C1 segment of cervical spinal cord (tissue), 14 donors: ENCODE measurements around the gene IFT122.
A peak's percentile ranks its signal among the peaks of the same experiment; 100 is the strongest.
"Not testable (repeated sequence)": the region's sequence is repeated elsewhere in the genome, so short reads cannot be mapped to it uniquely, and the experiment has no call there.

ENCODE experiments used
- DNase-seq, 14 donors: peaks; one replicate each; lab custom pipeline; 2025; lab: John Stamatoyannopoulos, UW

Gene IFT122

DNA sequence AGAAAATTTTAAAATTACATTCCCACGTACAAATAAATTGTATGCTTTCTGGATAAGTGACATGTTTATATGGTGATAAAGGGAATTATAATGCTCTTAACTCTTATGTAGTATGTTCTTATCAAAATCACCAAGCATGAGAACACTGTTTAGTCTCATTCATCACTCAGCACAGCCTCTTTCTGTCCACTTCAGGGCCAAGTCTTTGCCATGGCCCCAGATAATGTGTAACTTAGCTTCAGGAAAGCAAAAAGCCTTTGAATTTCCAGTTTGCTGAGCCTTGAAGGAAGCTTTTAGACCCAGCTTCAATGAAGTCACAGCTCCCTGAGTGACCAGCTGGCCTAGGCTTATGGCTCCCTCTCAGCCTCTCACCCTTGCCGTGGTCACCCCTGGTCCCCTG is 57.9 kb downstream of the IFT122 start:
- DNase-seq: not testable (repeated sequence)

DNA sequence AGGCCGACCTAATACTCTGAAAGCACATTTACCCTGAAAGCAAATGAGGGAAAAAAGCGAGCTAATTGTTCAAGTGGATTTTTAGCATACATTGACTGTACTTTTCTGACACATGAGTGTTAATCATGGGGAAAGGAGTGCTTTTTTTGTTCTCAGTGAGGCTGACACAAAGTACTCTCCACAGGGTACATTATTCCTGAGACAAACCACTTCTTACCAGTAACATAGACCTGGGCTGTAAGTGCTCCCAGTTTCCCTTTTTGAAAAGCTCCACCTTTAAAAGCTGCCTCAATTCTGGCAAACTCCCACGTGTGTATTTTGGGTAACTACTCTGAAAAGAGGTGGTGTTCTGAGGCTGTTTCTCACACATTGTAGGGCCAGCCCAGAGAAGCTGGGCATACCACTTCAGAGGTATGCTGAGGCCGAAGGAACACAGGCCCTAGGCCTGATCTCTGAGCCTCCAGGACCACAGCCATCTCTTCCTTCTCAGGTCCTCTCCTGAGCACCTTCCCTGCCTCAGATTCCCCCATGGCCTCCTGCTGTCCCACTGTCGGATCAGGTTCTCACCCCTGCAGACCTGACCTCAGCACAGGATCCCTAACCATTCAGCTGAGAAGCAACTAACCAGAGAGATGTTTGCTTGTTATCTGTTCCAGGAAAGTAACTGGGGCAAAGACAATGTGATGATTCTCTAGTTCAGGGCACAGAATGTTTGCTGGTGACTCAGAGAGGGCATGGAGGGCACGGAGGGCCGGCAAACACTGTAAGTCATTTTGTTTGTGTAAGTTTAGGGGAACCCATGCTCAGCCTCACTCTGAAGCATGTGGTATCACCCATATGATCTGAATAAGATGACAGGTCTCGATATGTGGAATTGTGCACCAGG is 58.8 kb downstream of the IFT122 start:
- DNase-seq: not testable (repeated sequence)

DNA sequence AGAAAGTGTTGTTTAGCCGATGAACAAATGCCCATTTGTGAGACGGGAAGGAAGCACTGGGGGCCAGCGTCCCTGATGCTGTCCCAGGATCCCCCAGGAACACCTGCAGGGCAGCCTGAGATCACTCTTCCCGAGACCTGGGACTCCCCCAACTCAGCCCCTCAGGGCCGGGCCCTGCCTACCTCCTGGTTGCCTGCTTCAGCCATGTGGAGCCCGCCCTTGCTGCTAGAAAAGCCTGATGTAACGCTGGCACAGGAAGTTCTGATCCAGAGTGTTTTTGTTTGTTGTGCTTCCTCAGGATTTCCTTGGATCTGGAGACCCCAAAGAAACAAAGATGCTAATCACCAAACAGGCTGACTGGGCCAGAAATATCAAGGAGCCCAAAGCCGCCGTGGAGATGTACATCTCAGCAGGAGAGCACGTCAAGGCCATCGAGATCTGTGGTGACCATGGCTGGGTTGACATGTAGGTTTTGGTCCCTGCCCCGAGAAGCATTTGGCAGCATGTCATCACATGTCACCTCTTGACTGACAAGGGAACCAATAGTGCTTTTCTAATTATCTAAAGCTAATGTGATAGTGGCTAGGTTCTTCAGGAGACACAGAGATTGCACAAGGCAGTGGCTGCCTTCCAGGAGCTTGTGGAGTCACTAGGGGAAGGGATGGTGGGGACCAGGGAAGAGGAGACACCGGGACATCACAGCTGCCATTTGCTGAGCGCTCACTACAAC is 59.7 kb downstream of the IFT122 start:
- DNase-seq: not testable (repeated sequence)

DNA sequence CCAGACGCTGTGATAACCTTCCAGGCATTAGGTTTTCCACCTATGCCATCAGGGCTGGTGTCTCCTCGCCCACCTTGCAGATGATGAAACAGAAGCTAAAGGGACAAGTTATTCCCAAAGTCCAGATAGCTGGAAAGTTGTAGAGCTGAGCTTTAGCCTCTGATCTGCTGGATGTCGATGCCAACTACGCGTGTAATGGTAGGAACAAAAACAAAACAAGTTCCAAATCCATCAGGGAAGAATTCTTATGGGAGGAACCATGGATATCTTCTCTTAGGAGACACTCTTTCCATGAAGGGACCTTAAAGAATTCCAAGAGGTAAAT is 60.3 kb downstream of the IFT122 start:
- no peak for DNase-seq

DNA sequence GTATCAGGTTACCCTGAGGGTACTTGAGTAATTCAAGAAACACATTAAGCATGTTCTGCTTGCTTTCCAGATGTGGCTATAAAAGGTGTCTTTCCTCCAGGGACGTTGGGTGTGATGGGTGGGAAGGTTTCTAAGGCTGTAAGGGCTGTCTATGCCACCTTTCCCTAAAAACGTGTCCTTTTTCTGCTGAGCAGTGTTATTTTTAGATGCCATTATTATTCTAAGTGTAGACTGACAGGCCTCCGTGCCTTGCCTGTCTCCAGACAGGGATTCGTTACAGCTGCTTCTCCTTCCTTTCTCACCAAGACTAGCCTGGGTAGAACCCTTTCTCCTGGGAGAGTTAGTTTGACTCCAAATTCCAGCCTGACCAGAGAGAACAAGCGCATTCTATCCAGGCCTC is 61.6 kb downstream of the IFT122 start:
- DNase-seq: no peak

DNA sequence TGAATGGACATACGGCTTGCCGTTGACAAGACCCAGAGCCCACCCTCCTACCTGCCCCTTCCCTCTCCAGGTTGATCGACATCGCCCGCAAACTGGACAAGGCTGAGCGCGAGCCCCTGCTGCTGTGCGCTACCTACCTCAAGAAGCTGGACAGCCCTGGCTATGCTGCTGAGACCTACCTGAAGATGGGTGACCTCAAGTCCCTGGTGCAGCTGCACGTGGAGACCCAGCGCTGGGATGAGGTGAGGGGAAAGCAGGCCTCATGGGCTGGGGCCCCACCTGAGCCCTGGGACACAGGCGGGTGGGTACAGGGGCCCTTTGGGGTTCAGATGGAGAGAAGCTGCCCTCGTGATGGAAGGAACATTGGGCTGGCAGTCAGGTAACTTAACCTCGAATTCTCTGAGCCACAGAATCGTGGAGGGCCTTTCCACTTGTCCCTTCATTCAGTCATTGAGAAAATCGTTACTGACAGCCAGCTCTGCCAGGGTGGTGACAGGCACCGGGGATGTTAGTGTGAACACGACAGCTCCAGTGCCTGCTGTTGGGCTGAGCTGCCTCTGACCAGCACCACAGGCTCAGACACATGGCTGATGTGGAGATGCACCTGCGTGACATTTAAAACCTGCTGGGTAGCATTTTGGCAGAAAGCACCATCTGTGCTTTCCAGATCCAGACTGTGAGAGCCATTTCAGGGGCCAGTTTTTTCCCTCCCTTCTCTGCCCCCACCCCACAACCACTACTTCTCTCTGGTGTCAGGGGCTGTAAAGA is 62.8 kb downstream of the IFT122 start:
- peak in 1 of 14 donors; percentile 20 for DNase-seq

DNA sequence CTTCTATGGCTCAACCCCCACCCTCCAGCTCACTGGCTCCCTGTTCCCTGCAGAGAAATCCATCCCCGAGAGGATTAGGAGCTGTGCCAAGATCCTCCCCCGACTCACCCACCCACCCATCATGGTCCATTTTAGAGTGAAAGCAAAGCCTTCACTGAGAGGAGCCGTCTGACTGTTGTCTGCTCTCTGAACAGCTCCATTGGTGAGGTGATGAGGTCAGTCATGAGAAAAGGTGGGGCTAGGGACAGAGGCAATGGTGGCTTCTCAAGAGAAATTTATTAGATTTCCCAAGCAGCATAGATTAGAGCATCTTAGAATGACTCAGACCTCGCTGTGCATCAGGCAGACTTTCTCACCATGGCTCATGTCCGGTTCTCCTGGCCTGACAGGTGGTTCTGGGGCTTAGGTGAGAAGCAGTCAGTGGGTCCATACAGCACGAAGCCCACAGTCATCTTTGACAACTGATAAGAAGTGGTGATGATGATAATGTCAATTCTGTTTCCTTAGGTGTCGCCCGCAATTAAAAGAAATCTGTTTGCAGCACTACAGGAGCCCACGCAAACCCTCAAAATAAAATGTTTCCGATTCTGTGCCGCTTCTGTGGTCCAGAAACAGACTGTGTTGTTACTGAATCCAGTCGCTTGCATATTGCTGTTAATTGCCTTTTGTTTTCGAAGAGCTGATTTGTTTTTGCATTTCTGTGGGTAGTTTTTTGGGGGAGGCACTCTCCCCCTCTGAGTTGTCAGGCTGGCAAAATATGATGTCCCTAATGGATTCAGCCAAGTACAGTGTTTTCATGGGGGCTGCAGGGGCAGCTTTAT is 63.7 kb downstream of the IFT122 start:
- DNase-seq: no peak

DNA sequence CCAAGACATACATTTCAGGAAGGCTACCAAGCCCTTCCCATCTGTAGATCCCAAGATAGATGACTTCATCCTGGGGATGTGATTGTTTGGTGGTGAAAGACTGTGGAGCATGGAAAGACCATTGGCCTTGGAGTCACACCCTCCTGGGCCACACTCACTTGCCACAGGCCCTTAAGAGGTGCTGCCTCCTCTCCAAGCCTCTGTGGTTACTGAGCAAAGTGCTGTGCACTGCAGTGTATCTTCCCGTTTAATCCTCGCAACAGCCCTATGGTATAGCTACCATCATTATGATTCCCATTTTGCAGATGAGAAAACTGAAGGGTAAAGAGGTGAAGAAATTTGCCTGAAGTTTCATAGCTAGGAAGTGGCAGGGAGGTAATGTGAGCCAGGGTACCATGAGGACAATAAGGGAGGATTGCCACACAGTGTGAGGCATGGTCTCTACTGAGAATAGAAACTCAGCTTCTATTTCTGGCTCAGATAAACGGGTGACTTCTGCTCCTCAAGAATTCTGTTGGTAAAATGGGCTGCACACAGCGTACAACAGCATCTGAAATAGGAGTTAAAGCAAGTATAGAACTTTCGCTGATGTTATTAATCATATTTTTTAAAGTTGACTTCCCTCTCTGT is 64.6 kb downstream of the IFT122 start:
- no peak for DNase-seq

DNA sequence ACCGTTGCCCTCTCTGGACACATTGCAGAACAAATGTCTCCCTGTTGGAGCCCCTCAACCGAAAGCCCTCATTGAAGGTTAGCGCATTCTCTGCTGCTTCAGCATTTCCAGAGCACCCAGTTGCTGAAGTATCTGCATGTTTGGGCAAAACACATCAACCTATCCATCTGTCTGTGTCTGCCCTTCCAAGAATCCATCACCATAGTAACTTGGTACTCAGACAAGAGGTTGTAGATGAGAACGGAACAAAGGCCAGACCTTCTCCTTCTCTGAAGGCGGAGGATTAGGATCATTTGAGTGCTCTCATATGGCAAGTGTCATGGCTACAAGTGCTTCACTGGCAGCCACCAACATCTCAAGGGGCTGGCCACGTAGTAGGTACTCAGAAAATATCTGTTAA is 65.3 kb downstream of the IFT122 start:
- DNase-seq: peak in 1 of 14 donors; percentile 81

DNA sequence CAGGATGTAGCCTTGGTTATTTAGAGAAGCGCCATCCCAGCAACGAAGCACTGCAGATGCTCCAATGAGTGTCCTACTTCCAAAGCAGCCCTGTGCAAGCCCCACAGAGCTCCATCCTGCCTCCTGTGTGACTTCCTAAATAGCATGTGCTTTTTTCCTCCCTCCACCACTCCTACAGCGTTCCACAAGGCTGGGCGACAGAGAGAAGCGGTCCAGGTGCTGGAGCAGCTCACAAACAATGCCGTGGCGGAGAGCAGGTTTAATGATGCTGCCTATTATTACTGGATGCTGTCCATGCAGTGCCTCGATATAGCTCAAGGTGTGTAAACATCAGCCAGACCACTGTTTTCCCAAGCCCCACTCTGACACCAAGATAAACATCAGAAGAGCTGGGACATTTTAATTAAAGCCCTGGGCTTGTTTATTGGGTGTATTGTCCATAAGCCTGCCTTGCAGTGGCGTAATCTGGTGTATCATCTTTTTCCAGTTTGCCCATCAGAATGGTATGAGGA is 66.3 kb downstream of the IFT122 start:
- DNase-seq: no peak

DNA sequence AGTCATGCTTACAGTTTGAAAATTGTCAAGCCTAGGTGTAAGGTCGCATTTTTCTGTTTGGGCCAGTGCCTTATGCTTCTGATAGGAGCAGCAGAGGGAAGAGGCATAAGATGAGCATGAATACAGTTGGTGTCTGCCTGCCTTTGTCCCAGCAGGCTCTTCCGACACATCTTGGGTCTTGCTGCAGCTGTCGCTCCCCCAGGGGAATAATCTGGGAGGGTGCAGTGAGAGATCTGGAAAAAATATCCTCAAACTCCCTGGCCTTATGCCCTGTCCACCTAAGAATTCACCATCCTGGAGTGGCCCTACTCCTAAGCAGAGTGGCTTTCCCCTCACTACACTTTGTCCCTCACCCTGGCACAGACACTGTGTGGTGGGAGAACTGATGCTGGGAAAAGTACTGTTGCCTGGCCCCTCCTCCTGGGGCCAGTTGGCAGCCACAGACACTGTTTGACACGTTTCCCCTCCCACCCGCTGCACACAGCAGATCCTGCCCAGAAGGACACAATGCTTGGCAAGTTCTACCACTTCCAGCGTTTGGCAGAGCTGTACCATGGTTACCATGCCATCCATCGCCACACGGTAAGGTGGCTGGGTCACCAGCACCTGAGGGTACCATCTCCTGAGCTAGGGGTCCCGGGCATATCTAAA is 67.3 kb downstream of the IFT122 start:
- DNase-seq: peak in 12 of 14 donors; percentile 7 to 80 (median 30)

DNA sequence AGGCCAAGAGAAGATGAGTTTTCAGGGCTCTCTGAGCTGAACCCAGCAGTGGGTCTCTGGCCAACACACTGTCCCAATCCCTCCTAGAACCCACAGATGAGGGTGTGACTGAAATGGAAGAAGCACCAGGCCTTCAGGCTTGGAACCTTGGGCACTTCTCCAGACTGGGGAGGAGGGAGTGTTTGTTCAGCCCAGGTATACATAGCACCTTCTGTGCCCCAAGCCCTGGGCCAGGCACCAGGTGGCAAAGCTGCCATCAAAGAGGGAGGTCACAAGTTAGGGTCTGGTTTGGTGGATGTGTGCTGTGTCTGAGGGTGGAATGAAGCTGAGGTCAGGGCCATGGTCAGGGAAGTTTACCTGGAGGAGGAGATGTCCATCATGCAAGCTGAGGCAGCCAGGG is 72.6 kb downstream of the IFT122 start:
- DNase-seq: no peak

DNA sequence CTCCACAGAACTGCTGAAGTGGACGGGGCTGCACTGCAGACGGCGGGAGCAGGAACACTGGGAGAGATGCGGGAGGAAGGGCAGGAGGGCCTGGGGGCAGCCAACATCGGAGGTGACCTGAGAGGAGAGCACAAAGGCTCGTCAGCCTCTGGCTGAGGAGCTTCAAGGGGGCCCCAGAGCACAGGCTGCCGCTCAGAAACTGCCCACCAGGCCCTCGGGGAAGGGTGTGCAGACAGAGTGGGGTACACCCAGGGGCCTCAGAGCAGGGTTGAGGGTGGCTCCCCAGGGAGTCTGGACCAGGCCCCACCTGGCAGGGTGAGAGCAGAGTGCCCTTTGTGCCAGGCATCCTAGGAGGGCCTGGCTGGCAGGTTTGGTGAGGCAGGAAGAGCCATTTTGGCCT is 73.7 kb downstream of the IFT122 start:
- no peak for DNase-seq

DNA sequence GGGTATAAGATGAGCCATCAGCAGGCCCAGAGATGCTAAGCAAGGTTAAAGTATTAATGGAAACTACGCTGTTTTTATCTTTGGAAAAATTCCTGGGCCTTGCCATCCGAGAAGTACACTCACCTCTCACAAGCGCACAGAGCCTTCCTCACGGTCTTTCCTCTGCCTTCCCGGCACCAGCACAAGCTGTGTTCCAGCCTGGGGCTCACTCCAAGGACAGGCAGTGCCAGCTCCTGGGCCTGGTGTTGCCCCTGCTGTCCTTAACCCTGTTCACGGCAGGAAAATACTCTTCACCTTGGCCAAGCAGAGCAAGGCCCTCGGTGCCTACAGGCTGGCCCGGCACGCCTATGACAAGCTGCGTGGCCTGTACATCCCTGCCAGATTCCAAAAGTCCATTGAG is 74.1 kb downstream of the IFT122 start:
- DNase-seq: peak in 2 of 14 donors; percentile 38 to 42

DNA sequence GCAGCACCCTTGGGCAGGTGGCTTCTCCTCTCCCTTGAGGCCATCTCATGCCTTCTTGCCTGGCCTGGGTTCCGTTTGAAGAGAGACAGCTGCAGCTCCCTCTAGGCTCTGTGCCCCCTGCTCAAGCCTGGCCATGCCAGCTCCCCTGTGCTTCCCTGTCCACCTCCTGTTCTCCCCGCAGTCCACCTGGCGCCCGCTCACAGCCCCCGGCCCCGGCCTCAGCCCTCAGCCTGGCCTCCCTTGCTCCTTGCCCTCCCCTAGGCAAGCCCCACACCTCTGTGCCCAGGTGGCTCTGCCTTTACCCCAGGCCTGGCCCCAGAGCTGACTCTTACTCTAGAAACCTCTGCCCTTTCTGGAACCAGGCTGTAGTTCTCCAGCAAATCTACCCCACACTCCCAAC is 74.5 kb downstream of the IFT122 start:
- DNase-seq: no peak

DNA sequence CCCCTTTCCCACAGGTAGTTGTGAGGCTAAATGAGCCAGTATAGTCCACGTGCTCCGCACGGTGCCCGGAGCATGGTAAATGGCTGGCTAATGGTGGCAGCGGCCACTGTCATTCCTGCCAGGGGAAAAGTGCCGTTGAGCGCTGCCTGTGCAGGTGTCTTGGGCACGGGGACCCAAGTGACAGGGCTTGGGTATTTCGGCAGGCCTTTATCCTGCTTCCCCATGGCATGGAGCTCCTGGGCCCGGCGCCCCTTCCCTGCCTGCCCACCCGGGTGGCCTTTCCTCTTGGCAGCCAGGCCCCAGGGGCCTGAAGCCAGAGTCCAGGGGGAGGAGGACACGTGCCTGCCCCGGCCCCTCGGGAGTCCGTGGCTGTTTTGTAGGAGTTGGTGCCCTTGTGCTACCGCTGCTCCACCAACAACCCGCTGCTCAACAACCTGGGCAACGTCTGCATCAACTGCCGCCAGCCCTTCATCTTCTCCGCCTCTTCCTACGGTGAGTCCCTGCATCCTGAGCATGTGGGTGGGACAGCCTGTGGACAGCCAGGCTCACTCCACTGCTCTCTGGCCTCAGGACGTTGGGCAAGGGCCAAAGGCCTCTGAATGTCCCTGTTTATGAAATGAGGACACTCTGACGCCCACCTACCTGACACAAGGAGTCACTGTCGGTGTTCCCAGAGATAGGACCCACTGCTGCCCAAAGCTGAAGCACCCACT is 75.2 kb downstream of the IFT122 start:
- not testable (repeated sequence) for DNase-seq

DNA sequence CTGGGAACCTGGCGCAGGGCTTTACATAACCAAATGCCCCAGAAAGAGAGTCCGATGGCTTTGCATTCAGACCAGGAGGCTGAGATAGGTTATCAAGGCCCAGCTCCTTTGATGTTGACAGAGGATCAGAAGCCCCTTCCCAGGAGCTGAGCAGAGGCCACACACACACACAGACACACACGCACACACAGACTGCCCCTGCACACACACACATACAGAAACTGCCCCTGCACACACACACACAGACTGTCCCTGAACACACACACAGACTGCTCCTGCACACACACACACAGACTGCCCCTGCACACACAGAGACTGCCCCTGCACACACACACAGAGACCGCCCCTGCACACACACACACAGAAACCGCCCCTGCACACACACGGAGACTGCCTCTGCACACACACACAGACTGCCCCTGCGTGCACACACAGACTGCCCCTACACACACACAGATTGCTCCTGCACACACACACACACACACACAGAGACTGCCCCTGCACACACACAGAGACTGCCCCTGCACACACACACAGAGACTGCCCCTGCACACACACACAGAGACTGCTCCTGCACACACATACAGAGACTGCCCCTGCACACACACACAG is 75.9 kb downstream of the IFT122 start:
- not testable (repeated sequence) for DNase-seq

DNA sequence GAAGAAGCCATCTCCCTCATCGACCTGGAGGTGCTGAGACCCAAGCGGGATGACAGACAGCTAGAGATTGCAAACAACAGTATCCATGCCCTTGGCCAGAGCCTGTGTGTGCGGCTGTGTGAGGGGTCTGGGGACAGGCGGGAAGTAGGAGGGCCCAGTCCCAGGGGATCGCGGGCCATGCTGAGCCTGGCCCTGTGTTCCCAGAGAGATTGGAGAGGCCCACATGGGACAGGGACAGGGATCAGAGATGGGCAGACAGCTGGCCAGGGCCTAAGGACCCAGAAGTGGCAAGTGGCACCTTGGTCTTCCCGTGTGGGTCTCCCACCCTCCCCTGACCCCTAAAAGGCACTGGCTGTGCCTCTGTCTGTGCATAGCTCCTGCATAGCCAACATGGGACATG is 77.5 kb downstream of the IFT122 start:
- DNase-seq: no peak

DNA sequence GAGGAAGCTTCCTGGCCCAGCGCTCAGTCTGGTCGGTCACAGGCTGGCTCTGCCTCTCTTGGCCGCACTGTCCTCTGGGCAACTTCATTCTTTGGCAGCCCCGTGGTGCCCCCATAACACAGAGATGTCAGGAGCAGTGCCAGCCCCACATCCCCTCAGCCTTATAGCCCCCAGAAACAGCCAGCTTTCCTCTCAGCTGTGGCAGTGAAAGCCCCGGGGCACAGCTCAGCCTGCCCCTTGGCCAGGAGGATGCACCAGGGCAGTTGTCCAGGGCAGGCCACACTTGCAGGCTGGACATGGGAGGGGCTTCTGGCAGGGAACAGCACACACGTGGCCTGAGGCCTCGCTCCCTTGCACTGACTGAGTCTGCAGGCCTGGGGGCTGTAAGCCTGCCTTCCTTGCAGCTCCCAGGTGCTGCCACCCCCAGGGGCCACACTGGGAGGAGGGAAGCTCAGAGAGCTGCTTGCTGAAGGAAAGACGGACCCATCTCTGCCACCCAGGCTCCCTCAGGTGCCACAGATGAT is 78.1 kb downstream of the IFT122 start:
- peak in 5 of 14 donors; percentile 12 to 33 (median 17) for DNase-seq
